GM18519 (cell line): Measurements from ENCODE around the gene ACD.

Source experiments
- ATAC-seq: cut with Tn5 transposase; IDR thresholded peaks from one replicate; pipeline ENCODE4 v1.9.1; 2021; ENCODE audit warnings: mild to moderate bottlenecking, moderate library complexity; ENCODE audit not compliant: unreplicated experiment, low FRiP score

The ACD gene

GRCh38 chr16:67648088-67648763 lies 11.8 kb downstream of the ACD start:
- ATAC-seq: no peak

DNA sequence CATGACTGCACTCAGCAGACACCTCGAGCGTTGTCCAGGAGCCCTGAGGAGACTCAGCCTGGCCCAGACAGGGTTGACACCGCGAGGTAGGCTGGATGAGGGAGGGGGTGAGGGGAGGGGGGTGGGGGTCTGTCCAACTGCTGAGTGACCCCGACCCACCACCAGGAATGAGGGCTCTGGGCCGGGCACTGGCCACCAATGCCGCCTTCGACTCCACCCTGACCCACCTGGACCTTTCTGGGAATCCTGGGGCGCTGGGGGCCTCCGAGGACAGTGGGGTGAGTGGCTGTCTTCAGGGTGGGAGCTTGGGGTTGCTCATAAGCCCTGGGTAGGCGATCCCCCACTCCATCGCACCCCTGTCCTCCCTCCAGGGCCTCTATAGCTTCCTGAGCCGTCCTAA lies 12.4 kb downstream of the ACD start:
- no peak for ATAC-seq

- no peak for ATAC-seq
Observed at GRCh38 chr16:67647111-67647651, 12.9 kb downstream of the ACD start.

- ATAC-seq: no peak
Observed at GRCh38 chr16:67645397-67646121, 14.5 kb downstream of the ACD start.

DNA sequence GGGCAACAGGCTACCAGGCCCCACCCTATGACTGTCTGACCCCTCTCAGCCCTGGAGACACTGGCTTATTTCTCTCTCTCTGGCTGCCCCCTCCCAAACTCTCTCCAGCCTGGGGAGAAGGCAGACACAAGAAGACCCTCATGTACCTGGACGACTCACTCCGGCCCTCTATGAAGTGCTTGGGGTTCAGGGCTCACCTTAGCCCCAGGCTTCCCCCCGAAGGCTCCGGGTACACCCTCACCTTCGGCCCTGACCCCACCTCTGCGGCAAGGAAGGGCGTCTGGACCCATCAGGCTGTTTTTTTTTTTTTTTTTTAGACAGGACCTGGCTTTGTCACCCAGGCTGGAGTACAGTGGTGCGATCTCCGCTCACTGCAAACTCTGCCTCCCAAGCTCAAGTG lies 16.0 kb downstream of the ACD start:
- ATAC-seq: no peak

- ATAC-seq: no peak
Observed at GRCh38 chr16:67641779-67642708, 18.0 kb downstream of the ACD start.

GRCh38 chr16:67637625-67638024 lies 22.4 kb downstream of the ACD start:
- ATAC-seq: no peak

DNA sequence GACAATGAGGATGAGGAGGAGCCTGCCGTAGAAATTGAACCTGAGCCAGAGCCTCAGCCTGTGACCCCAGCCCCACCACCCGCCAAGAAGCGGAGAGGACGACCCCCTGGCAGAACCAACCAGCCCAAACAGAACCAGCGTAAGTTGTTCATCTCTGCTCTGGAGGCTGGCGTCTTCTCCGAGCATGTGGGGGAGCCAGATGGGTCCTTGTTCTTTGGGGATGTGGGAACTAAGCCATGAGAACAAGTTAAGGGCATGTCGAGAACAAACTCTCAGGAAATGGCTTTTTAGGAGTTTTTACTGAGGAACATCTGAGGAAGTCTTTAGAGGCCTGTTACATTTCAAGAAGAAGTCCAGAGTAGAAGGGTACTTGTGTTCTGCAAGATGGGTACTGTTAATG lies 23.3 kb downstream of the ACD start:
- ATAC-seq: no peak

DNA sequence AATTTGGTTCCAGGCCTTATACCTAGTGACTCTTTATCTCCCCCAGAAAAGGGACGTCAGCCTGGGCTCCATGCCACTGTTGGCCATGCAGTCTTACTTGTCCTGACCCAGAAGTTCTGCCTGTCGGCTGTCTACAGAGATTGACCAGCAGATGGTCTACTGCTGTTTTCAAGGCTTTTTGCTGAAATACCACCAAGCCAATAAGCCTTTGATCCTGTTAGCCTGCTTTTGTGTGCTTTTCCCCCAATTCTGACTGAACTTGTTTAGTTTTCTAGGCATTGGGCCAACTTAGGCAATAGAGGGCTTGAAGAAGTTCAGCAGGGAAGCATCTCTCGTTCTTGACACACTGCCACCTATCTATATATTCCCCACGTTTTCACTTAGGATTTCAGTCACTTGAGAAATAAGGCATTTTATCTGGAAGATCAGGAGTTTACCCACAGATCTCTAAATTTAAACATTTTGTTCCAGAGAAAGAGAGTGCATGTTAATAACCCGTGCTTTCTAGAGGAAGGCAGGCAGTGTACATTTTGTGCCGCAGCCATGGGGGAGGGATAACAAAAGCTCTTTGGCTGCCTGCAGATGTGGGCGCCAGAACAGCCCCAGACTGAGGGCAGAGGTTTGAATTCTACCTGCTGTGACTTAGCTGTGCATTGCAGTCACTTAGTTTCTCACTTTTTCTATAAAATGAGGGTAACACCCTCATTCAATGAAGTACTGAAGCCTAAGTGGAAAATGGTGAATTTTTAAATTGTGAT lies 27.5 kb downstream of the ACD start:
- ATAC-seq: no peak

DNA sequence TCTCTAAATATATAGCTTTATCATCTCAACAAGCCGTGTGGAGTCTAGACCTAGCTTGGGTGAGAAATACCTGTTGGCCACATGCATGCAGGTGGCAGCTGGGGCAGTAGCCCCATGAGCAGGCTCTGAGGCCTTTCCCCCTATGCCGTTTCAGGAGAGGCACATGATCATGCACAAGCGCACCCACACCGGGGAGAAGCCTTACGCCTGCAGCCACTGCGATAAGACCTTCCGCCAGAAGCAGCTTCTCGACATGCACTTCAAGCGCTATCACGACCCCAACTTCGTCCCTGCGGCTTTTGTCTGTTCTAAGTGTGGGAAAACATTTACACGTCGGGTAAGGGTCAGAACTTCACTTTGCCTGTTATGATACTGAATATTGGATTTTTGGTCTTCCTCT lies 31.8 kb downstream of the ACD start:
- no peak for ATAC-seq

DNA sequence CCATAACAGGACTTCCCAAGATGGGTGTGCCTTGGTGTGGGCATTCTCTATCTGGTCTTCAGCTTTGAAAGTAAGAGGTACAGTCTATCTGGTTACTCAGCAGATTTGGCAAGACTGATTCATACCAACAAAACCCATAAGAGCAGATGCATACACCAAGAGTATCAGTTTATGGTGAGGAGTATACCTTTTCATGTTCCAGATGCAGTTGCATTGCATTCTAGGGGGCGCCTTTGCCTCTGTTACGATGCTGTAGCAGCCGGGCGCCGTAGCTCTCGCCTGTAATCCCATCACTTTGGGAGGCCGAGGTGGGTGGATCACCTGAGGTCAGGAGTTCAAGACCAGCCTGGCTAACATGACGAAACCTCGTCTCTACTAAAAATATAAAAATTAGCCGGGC lies 46.3 kb downstream of the ACD start:
- ATAC-seq: no peak

GRCh38 chr16:67608364-67608763 lies 51.7 kb downstream of the ACD start:
- no peak for ATAC-seq
